Stimulated activated CD4-positive, alpha-beta T cell treated with anti-CD3 and anti-CD28 coated beads, Interleukin-2, amount 100 ng/mL, for 48 hours (primary cell): ENCODE results near the gene CCDC175.

Experiments used
- DNase-seq, 2 donors: peaks; one replicate each; pipeline ENCODE4 v3.0.0-alpha.2; 2020

CCDC175 gene

GRCh38 chr14:59481871-59482540, 94.6 kb downstream of the CCDC175 start:
- no peak for DNase-seq

DNA sequence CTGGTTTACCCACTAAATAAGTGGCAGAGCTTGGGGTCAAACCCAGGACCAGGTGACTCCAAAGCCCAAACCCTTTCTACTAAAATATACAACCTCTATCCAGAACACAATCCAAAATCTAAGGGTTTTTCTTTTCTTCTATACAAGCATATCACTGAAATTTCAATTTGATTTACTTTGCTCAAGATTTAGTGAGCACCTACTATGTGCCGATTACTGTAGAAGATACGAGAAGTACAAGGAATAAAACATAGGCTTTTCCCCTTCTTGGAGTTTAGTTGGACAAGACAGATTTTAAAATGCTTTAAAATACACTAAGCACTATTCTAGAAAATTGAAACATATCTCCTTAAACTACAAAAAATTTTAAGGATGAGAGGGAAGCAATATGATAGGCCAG, 95.2 kb downstream of the CCDC175 start:
- DNase-seq = no peak

- DNase-seq = no peak
Measured at GRCh38 chr14:59480166-59480565, 96.4 kb downstream of the CCDC175 start.

GRCh38 chr14:59478540-59478939, 98.1 kb downstream of the CCDC175 start:
- DNase-seq = no peak

DNA sequence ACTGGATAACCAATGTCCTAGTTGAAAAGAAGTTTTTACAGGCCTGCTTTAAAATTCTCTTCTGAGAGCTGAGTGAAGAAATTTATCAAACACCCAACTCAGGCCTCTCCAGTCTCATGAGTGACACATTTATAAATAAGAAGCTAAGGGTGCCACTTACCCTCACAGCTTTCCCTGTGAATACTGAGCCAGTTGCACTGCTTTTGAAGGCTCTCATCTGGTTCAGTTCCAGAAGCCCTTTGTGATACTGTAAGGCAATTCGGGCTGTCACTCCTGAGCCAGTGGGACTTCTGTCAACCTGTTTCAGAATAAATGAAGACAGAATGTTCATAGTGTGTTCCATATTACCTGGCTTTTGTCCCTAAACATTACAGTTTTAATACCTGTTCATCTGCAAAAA, 100.9 kb downstream of the CCDC175 start:
- DNase-seq = no peak

- no peak for DNase-seq
Measured at GRCh38 chr14:59474172-59474571, 102.4 kb downstream of the CCDC175 start.

DNA sequence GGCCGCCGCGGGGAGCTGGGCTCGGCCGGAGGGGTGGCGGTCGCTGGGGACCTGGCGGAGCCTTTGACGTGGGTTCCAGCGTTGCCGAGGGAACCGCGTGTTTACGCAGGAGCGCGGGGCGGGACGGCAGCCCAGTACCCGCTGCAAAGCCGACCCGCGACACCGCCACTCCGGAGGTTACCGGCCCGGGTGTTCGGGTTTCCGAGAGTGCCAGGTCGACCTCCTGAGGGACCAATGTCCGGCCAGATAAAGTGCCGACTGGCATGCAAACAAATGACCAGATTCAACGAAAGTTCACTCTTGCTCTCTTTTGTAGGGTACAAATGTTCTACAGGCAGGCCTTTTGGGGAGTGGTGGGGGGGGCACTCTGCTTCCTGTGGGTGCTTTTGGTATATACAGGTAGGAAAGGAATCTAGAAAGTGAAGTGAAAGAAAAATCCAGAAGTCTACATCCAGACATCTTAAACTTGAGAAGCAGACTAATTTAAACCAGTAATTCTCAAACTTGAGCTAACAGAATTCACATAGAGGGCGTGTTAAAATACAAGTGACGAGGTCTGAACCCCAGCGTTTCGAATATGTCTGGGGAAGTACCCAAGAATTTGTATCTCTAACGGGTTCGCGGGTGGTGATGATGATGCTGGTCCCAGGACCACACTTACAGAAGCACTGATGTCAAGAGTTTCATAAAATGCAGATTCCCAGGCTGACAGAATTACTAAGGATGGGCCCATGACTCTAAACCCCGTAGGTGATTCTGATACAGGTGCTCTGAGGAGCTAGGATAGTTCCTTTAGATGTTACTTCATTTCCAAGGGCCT, 111.1 kb downstream of the CCDC175 start, which contains the start of gene GPR135:
GPR135 (minus strand) TSS at position 65 of the 820 bp plus-strand sequence. CDS start 154 bp downstream, outside the sequence.
- DNase-seq = peak; percentile 5 to 16

DNA sequence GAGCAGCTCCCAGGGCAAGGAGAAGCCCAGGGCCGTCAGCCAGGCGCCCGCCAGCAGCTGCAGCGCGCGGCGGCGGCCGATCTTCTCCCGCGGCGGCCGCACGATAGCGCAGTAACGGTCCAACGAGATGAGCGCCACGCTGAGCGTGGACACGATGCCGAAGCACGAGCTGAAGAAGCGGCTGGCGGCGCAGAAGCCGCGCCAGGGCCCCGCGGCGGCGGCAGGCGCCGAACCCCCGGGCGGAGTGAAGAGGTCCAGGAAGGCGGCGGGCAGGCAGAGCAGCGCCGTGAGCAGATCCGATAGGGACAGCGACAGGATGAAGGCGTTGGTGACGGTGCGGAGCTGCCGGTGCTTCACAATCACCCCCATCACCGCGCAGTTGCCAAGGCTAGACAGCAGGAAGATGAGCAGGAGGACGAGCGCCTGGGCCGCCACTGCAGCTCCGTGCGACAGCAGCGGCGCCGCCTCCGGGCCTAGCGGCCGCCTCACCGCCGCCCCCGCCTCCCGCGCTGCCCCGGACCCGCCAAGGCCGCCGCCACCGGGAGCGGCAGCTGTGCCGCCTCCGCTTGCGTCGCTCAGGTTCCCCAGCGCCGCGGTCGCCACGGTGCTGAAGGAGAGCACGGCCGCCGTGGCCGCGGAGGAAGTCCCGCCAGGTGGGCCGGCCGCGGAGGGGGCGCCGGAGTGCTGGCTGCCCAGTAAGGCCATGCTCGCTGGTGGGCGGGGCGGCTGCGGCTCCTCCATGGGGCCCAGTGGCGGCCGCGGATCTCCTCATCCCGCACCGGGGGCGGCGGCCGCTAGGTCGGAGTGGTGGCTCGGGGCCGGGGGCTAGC, 111.9 kb downstream of the CCDC175 start:
- peak; percentile 27 to 34 for DNase-seq

DNA sequence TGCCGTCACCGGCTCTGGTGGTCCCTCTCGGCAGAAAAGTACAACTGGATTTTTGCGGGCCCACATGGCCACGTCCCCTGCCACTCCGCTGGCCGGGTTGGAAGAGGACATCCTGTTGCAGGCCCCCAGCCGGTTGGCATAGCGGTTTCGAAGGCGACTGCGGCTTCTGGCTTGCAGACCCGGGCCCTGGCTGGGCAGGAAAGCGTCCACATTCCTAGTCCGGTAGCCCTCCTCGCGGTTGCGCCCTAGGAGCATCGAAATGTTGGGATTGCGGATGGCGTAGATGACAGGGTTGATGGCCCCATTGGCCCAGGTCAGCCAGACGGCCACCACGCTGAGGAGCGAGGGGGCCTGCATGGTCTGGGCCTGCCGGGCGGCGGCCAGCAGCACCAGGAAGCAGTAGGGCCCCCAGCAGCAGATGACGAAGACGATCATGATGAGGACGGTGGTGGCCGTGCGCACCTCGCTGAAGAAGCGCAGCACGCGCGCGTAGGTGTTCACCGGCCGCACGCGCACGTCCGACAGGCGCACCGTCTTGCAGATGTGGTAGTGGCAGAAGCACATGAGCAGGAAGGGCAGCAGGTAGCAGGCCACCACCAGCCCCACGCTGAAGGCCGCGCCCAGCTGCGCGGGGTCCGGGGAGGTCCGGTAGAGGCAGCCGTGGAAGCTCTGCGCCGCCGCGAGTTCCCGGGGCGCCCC, 112.7 kb downstream of the CCDC175 start:
- peak; percentile 23 to 34 for DNase-seq

GRCh38 chr14:59461891-59462290, 114.7 kb downstream of the CCDC175 start:
- no peak for DNase-seq

DNA sequence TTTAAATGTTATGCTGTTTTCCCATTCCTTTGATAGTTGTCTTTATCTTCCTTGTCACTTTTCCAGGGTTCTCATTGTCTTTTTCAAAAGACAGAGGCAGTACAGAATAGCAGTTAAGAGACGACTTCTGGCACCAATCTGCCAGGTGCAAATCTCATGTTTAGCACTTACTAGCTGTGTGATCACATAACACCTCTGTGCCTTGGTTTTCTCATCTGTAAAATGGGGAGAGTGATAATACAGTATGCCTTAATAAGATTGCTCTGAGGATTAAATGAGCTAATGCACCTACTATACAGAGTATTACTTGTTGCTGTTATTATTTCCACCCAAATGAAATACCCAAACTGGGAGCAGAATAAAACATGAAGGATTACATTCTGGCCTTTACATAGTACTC, 116.2 kb downstream of the CCDC175 start:
- no peak for DNase-seq

GRCh38 chr14:59458486-59458885, 118.1 kb downstream of the CCDC175 start:
- DNase-seq = no peak

DNA sequence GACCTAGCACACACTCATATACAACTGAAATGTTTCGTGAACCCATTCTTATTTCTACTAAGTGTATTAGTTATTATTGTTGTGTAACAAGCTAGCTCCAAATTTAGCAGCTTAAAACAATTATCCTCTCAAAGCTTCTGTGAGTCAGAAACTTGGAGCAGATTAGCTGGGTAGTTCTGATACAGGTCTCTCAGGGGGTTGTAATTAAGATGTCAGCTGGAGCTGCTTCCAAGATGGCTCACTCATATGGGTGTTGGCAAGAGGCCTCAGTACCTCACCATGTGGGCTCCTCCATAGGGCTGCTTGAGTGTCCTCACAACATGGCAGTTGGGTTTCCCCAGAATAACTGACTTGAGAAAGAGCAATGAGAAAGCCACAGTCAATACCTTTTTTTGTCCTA, 121.2 kb downstream of the CCDC175 start:
- no peak for DNase-seq
